HFFc6 (cell line): ENCODE results near the gene PLD1. TPM values are rescaled to one million over a fixed set of nuclear protein-coding genes. Genes with fewer than 3 reads are reported as not detected.

ENCODE experiments used
- DNase-seq: peaks from one replicate; pipeline ENCODE4 v3.0.0-alpha.2; 2018
- H3K27ac Mint-ChIP-seq: 2 replicates; pipeline ENCODE4 v1.8.0; 2020; ENCODE audit warnings: mild to moderate bottlenecking, mixed read lengths
- H3K27me3 Mint-ChIP-seq: 2 replicates; pipeline ENCODE4 v1.8.0; 2021; ENCODE audit warnings: mild to moderate bottlenecking, moderate library complexity, mixed read lengths; ENCODE audit not compliant: insufficient read depth
- H3K36me3 Mint-ChIP-seq: 2 replicates; pipeline ENCODE4 v1.8.0; 2021; ENCODE audit warnings: low read depth, mixed read lengths
- H3K4me1 Mint-ChIP-seq: 2 replicates; pipeline ENCODE4 v1.8.0; 2020; ENCODE audit warnings: low read depth, mixed read lengths
- H3K4me3 Mint-ChIP-seq: 2 replicates; pipeline ENCODE4 v1.8.0; 2020; ENCODE audit warnings: mild to moderate bottlenecking, moderate library complexity, mixed read lengths
- H3K9me3 Mint-ChIP-seq: 2 replicates; pipeline ENCODE4 v1.8.0; 2020; ENCODE audit warnings: mild to moderate bottlenecking, mixed read lengths
- total RNA-seq, 6 experiments: library from RNA; stranded (reverse); fragmentation: NEBNext Ultra II Directional; extraction: Animal tissue kit (Norgen Biotek cat#: 25700); gene quantifications; 2 replicates in 1 of 6; 3 replicates in 5 of 6; pipeline ENCODE4 v1.2.3, GENCODE V29; 2021
- TF ChIP-seq, protein P1 (sequence below): fragments of 200-600 bp; sonication (generic); IDR thresholded peaks from 2 replicates; pipeline ENCODE4 v1.5.0; 2021; ENCODE audit warnings: antibody characterized with exemption, mild to moderate bottlenecking

Gene PLD1
- total RNA-seq, 6 experiments from 2014 or later, result 4.1 to 6.0 (median 5.3) TPM

DNA sequence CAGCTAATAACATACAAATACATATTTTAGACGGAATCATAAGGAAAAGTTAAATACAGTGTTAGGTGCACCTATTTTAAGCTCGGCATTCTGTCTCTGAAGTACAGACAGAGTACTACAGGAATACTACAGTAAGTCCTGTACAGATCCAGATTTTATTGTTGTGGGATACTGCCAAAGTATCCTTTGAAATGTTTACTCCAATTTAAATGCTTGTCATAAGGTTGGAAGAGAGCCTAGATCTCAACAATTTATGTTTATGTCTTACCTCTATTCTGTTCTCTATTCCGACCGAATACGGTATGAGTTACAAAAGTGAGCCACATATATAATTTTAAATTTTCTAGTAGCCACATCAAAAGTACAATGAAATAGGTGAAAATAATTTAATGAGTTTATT, 25.3 kb downstream of the PLD1 start:
- peaks cover 4% of the 10 kb centered on the region; the same call in 1 of the 2 replicates for H3K36me3 Mint-ChIP-seq
- no peak for DNase-seq
- peaks cover 14% of the 10 kb centered on the region for H3K4me1 Mint-ChIP-seq
- H3K27ac Mint-ChIP-seq, result no peak overlapping the region
- peaks cover 1% of the 10 kb centered on the region for H3K27me3 Mint-ChIP-seq
- TF ChIP-seq, protein P1, sequence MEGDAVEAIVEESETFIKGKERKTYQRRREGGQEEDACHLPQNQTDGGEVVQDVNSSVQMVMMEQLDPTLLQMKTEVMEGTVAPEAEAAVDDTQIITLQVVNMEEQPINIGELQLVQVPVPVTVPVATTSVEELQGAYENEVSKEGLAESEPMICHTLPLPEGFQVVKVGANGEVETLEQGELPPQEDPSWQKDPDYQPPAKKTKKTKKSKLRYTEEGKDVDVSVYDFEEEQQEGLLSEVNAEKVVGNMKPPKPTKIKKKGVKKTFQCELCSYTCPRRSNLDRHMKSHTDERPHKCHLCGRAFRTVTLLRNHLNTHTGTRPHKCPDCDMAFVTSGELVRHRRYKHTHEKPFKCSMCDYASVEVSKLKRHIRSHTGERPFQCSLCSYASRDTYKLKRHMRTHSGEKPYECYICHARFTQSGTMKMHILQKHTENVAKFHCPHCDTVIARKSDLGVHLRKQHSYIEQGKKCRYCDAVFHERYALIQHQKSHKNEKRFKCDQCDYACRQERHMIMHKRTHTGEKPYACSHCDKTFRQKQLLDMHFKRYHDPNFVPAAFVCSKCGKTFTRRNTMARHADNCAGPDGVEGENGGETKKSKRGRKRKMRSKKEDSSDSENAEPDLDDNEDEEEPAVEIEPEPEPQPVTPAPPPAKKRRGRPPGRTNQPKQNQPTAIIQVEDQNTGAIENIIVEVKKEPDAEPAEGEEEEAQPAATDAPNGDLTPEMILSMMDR, result no peak
- no peak overlapping the region for H3K4me3 Mint-ChIP-seq
- no peaks in the 10 kb centered on the region for H3K9me3 Mint-ChIP-seq

DNA sequence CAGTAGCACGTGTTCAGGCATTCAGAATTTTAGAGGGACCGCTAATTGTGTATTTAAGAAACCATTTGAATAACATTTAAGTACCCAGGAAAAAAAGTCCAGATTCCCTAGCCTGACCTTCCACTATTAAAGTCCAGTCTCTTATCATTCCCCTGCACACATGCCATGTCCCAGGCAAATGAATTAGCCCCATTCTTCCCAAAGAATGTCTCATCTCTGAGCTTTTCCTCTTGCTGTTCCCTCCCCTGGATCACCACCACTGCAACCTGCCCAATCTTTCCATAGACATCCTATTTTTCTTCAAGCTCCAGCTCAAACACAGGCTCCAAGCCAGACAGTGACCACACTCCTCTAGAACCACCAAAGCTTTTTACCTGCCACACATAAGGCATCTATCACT, 25.9 kb downstream of the PLD1 start:
- Mint-ChIP-seq H3K4me1 (peaks cover 13% of the 10 kb centered on the region), H3K27me3 (peaks cover 1% of the 10 kb centered on the region), H3K9me3 (no peaks in the 10 kb centered on the region), H3K36me3 (peaks cover 4% of the 10 kb centered on the region; the same call in 1 of the 2 replicates), H3K27ac (no peak overlapping the region), H3K4me3 (no peak overlapping the region)
- no peak for DNase-seq
- TF ChIP-seq, protein P1, result no peak

DNA sequence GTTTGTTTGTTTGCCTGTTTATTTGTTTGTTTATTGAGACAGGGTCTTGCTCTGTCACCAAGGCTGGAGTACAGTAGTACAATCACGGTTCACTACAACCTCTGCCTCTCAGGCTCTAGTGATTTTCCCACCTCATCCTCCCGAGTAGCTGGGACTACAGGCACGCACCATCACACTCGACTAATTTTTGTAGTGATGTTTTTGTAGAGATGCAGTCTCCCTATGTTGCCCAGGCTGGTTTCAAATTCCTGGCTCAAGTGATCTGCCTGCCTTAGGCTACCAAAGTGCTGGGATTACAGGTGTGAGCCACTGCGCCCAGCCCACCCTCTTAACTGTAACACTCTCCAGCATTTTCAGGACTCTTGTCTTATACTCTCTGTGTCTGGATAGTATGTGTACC, 26.7 kb downstream of the PLD1 start:
- no peaks in the 10 kb centered on the region for H3K36me3 Mint-ChIP-seq
- no peaks in the 10 kb centered on the region for H3K9me3 Mint-ChIP-seq
- TF ChIP-seq, protein P1, result no peak
- H3K27ac Mint-ChIP-seq, result no peak overlapping the region
- H3K4me3 Mint-ChIP-seq, result no peak overlapping the region
- H3K27me3 Mint-ChIP-seq, result peaks cover 1% of the 10 kb centered on the region
- peaks cover 6% of the 10 kb centered on the region for H3K4me1 Mint-ChIP-seq
- DNase-seq, result no peak

DNA sequence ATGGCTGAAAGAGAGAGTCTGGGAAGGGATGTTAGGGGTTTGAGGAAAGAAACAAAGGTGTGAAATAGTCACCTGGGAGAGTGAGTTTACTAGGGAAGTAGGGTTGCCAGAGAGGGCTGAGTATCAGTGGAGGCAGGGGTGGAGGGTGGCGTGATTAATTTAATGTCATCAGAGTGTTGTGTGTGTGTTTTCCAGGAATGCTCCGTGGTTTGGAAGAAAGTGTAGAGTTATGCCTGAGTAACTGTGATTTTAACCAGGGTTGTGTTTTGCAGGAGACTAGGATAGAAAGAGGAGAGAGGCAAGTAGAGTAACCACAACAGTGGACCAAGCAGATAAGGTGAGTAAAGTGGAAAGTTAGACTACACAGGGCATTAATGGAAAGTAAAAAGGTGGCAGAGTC, 27.2 kb downstream of the PLD1 start:
- no peaks in the 10 kb centered on the region for H3K9me3 Mint-ChIP-seq
- DNase-seq, result no peak
- TF ChIP-seq, protein P1, result no peak

DNA sequence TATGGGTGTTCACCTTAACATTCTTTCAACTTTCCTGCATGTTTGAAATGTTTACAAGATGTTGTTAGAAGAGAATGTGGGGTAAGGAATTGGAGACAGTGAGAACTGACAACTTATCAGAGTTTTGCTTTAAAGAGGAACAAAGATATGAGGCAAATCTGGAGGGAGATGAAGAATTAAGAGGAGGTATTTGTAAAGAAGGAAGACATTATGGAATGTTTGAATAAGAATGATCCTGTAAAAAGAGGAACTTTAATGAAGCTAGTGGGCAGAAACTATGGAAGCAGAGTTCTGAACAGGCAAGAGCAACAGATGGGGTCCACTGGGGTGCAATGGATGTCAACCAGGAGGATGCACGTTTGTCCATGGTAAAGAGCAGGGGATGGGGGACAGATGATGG, 27.7 kb downstream of the PLD1 start:
- Mint-ChIP-seq H3K4me1 (no peaks in the 10 kb centered on the region), H3K27ac (no peak overlapping the region), H3K36me3 (no peaks in the 10 kb centered on the region), H3K27me3 (peaks cover 1% of the 10 kb centered on the region), H3K9me3 (no peaks in the 10 kb centered on the region), H3K4me3 (no peak overlapping the region)
- TF ChIP-seq, protein P1, result no peak
- no peak for DNase-seq

More for the DNA sequence above, 27.2 kb downstream of the PLD1 start:
- Mint-ChIP-seq H3K27me3 (peaks cover 1% of the 10 kb centered on the region), H3K36me3 (no peaks in the 10 kb centered on the region), H3K4me1 (peaks cover under 1% of the 10 kb centered on the region), H3K27ac (no peak overlapping the region), H3K4me3 (no peak overlapping the region)

DNA sequence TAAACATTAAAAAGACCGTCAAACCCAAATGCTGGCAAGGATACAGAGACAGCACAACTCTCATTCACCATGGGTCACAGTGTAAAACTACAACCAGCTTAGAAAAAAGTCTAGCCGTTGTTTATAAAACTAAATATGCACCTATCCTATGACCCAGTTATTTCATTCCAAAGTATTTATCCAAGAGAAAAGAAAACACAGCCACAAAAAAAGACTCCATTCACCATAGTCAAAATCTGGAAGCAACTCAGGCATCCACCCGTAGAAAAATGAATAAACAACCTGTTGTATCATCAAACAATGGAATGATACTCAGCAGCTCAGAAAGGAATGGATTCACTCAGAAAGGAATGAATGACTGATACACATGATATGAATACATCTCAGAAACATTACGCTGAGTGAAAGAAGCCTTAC, 28.6 kb downstream of the PLD1 start:
- peaks cover 1% of the 10 kb centered on the region for H3K27me3 Mint-ChIP-seq
- TF ChIP-seq, protein P1, result no peak
- H3K36me3 Mint-ChIP-seq, result no peaks in the 10 kb centered on the region
- H3K4me1 Mint-ChIP-seq, result no peaks in the 10 kb centered on the region
- no peak overlapping the region for H3K27ac Mint-ChIP-seq
- H3K4me3 Mint-ChIP-seq, result no peak overlapping the region
- no peak for DNase-seq
- no peaks in the 10 kb centered on the region for H3K9me3 Mint-ChIP-seq
